K562 (cell line): Measurements from ENCODE around the gene EFNA2. TPM values are rescaled to one million over a fixed set of nuclear protein-coding genes. Genes with fewer than 3 reads are reported as not detected.

ENCODE experiments used
- ATAC-seq: fragments of 200-7000 bp; cut with Tn5 transposase; 3 replicates; pipeline ENCODE4 v1.9.1; 2020; ENCODE audit warnings: moderate library complexity
- BruUV-seq: library from RNA; stranded (reverse); fragments of 400-500 nt; replicated peaks from 2 replicates; lab custom pipeline; 2021; lab: Mats Ljungman, UMichigan
- CTCF ChIA-PET: fragments of 300-600 bp; formaldehyde crosslinking; extraction: SDS; loops from one replicate; lab custom pipeline; 2021; ENCODE audit warnings: low intra/inter-chr PET ratio; lab: Yijun Ruan, JAX
- POLR2A ChIA-PET: fragments of 300-600, 350-650 bp; sonication (Branson Sonifier 250); formaldehyde crosslinking; extraction: SDS; loops from one replicate; lab custom pipeline; 2021; ENCODE audit warnings: antibody characterized with exemption, inconsistent platforms; lab: Yijun Ruan, JAX
- DNase-seq, 4 experiments: peaks; one replicate each; pipeline versions ENCODE4 v3.0.0 to v3.0.0-alpha.2; 2011 to 2018; ENCODE audit warnings: low spot score in 3 of 4, mixed read lengths in 3 of 4; ENCODE audit errors: extremely low read depth in 1 of 4
- FAIRE-seq: peaks from 2 replicates; lab custom pipeline; 2011; peaks lifted over from hg19 to GRCh38; lab: Jason Lieb, UNC
- H2AFZ ChIP-seq: 2 replicates; pipeline ENCODE4 v1.6.0; 2011; ENCODE audit warnings: low read depth, low read length, control low read depth, inconsistent platforms
- H3K27ac ChIP-seq: fragments of 200-600 bp; 3 replicates; pipeline ENCODE4 v1.8.0; 2011; ENCODE audit warnings: low read depth, mild to moderate bottlenecking, control low read depth, inconsistent platforms, low read length, moderate library complexity, mixed read lengths; ENCODE audit errors: extremely low read depth
- H3K27me3 ChIP-seq, 2 experiments: fragments of 300-600 bp in 1 of 2; 2 replicates in 1 of 2; 3 replicates in 1 of 2; pipeline versions ENCODE4 v1.6.0 to v1.8.0; 2011; ENCODE audit warnings: inconsistent platforms in 2 of 2, low read length in 2 of 2, mild to moderate bottlenecking in 1 of 2, mixed read lengths in 1 of 2, moderate library complexity in 1 of 2; ENCODE audit not compliant: control insufficient read depth in 2 of 2, insufficient read depth in 2 of 2
- H3K36me3 ChIP-seq: fragments of 300-600 bp; 3 replicates; pipeline ENCODE4 v1.8.0; 2011; ENCODE audit warnings: mild to moderate bottlenecking, low read length, inconsistent platforms; ENCODE audit not compliant: control insufficient read depth, insufficient read depth
- H3K4me1 ChIP-seq, 2 experiments: fragments of 200-600 bp in 1 of 2; replicated peaks in 1 of 2; 2 replicates in 1 of 2; 3 replicates in 1 of 2; pipeline versions ENCODE4 v1.5.1 to v1.8.0; 2011; ENCODE audit warnings: inconsistent platforms in 2 of 2, low read length in 2 of 2, mild to moderate bottlenecking in 1 of 2, mixed read lengths in 1 of 2, moderate library complexity in 1 of 2; ENCODE audit not compliant: control insufficient read depth in 2 of 2, insufficient read depth in 2 of 2
- H3K4me2 ChIP-seq: 2 replicates; pipeline ENCODE4 v1.6.1; 2011; ENCODE audit warnings: low read length, control low read depth, inconsistent platforms, mixed read lengths; ENCODE audit not compliant: insufficient read depth
- H3K4me3 ChIP-seq: fragments of 200-600 bp; sonication (generic), shearing (Covaris generic); 2 replicates; pipeline ENCODE4 v1.5.1; 2016; ENCODE audit warnings: control low read depth, inconsistent platforms
- H3K79me2 ChIP-seq: fragments of 200-600 bp; 3 replicates; pipeline ENCODE4 v1.8.0; 2011; ENCODE audit warnings: low read length, inconsistent platforms; ENCODE audit not compliant: control insufficient read depth, insufficient read depth
- H3K9ac ChIP-seq, 2 experiments: 2 replicates each; pipeline versions ENCODE4 v1.6.0 to v1.6.1; 2011; ENCODE audit warnings: low read depth in 2 of 2, low read length in 2 of 2, control low read depth in 1 of 2, inconsistent platforms in 1 of 2, mild to moderate bottlenecking in 1 of 2, mixed read lengths in 1 of 2; ENCODE audit not compliant: insufficient read depth in 1 of 2
- H3K9me1 ChIP-seq: one replicate; pipeline ENCODE4 v1.6.0; 2011; ENCODE audit warnings: inconsistent platforms, mild to moderate bottlenecking, low read length, moderate library complexity; ENCODE audit not compliant: control insufficient read depth, insufficient read depth
- H3K9me3 ChIP-seq: replicated peaks from 2 replicates; pipeline ENCODE4 v1.5.1; 2011; ENCODE audit warnings: low read depth, low read length, inconsistent platforms; ENCODE audit not compliant: control insufficient read depth, insufficient read depth
- H4K20me1 ChIP-seq: replicated peaks from 2 replicates; pipeline ENCODE4 v1.6.1; 2011; ENCODE audit warnings: low read length, inconsistent platforms, mixed read lengths; ENCODE audit not compliant: control insufficient read depth, insufficient read depth
- ATF1 ChIP-seq, 2 experiments: fragments of 450-650 bp in 1 of 2; IDR thresholded peaks; 2 replicates each; pipeline ENCODE4 v1.6.1; 2016; ENCODE audit warnings: missing compliant biosample characterization in 1 of 2, missing genetic modification characterization in 1 of 2
- BRD9 ChIP-seq: fragments of 450-650 bp; IDR thresholded peaks from 2 replicates; pipeline ENCODE4 v1.6.1; 2018; ENCODE audit warnings: low read depth; ENCODE audit not compliant: partially characterized antibody
- CBFB ChIP-seq: sonication (generic); formaldehyde crosslinking; IDR thresholded peaks from 2 replicates; pipeline ENCODE4 v1.4.0; 2020; ENCODE audit warnings: mild to moderate bottlenecking, missing genetic modification reagents
- ERF ChIP-seq: fragments of 450-650 bp; formaldehyde crosslinking; IDR thresholded peaks from 2 replicates; pipeline ENCODE4 v1.4.0; 2020; ENCODE audit warnings: mild to moderate bottlenecking, mixed read lengths
- NFRKB ChIP-seq: fragments of 450-650 bp; IDR thresholded peaks from 2 replicates; pipeline ENCODE4 v1.6.1; 2016; ENCODE audit warnings: low read depth
- NR2F6 ChIP-seq: fragments of 450-650 bp; formaldehyde crosslinking; IDR thresholded peaks from 2 replicates; pipeline ENCODE4 v1.4.0; 2020; ENCODE audit warnings: mild to moderate bottlenecking
- POLR2A ChIP-seq: fragments of 450-650 bp; conservative IDR thresholded peaks from 2 replicates; pipeline ENCODE4 v1.6.1; 2016
- POLR2AphosphoS2 ChIP-seq: IDR thresholded peaks from 2 replicates; pipeline ENCODE4 v1.6.1; 2012; ENCODE audit warnings: low read length, improper control_type of control experiment
- RBM39 ChIP-seq: fragments of 200-400 bp; formaldehyde crosslinking; optimal IDR thresholded peaks from 2 replicates; pipeline ENCODE3; 2018; ENCODE audit warnings: low read depth, low read length
- SP1 ChIP-seq: sonication (generic); formaldehyde crosslinking; IDR thresholded peaks from 2 replicates; pipeline ENCODE4 v1.8.1; 2022; ENCODE audit warnings: mild to moderate bottlenecking, missing genetic modification reagents
- USF1 ChIP-seq: sonication (generic); formaldehyde crosslinking; IDR thresholded peaks from 2 replicates; pipeline ENCODE4 v1.9.0; 2022; ENCODE audit warnings: mild to moderate bottlenecking, missing genetic modification reagents
- ZBTB9 ChIP-seq: fragments of 450-650 bp; formaldehyde crosslinking; IDR thresholded peaks from 2 replicates; pipeline ENCODE4 v1.4.0; 2020; ENCODE audit warnings: mild to moderate bottlenecking, moderate library complexity
- ZNF184 ChIP-seq: sonication (generic); formaldehyde crosslinking; IDR thresholded peaks from 2 replicates; pipeline ENCODE4 v1.5.0; 2020; ENCODE audit warnings: missing genetic modification reagents
- ZNF584 ChIP-seq: fragments of 200-800 bp; sonication (Bioruptor generic); IDR thresholded peaks from 2 replicates; pipeline ENCODE4 v1.6.1; 2016; ENCODE audit warnings: low read depth, mild to moderate bottlenecking, missing genetic modification characterization, missing compliant biosample characterization
- ZNF79 ChIP-seq: fragments of 250-450 bp; sonication (Bioruptor Pico); IDR thresholded peaks from 2 replicates; pipeline ENCODE4 v1.4.0; 2020; ENCODE audit warnings: low read depth, mild to moderate bottlenecking, moderate library complexity
- WGBS: fragments of 100-300 bp; shearing (Covaris generic); methylation state at CpG from one replicate; pipeline ENCODE4 v1.1.6; 2016; ENCODE audit warnings: low coverage, mixed read lengths; ENCODE audit not compliant: insufficient coverage; ENCODE audit errors: missing lambda C conversion rate; 5-methylcytosine and 5-hydroxymethylcytosine counted together
- in situ Hi-C: fragments of 300-500 bp; cut with MboI; formaldehyde crosslinking; loops from 4 replicates; pipeline ENCODE4 v1.15.0; 2018; ENCODE audit warnings: inconsistent platforms, mixed read lengths
- intact Hi-C: fragments of 100-400 bp; cut with micrococcal nuclease; formaldehyde crosslinking; loops from 2 replicates; pipeline ENCODE4 v1.14.2; 2022
- polyA plus RNA-seq, 8 experiments: library from polyadenylated mRNA; depleted of rRNA in 4 of 8; stranded (reverse) in 5 of 8; unstranded in 3 of 8; fragments of >200 nt; fragmentation: Nextera tagmentation in 2 of 8; fragmentation: Illumina TruSeq in 1 of 8; extraction: Ambion mirVana in 2 of 8; extraction: Trizol in 1 of 8; gene quantifications; 2 replicates each; pipeline versions ENCODE4 v1.2.1 to v1.2.3, GENCODE V29; 2011 to 2014; ENCODE audit warnings: inconsistent platforms in 1 of 8, missing spikeins in 1 of 8
- total RNA-seq, 7 experiments: library from RNA; depleted of rRNA in 6 of 7; stranded (reverse); fragments of >200 nt in 6 of 7; fragmentation: Illumina TruSeq in 2 of 7; extraction: Trizol in 2 of 7; gene quantifications; 2 replicates each; pipeline versions ENCODE4 v1.2.1 to v1.2.3, GENCODE V29; 2011 to 2021; ENCODE audit warnings: low replicate concordance in 1 of 7
- TF ChIP-seq, protein P1 (sequence below): sonication (generic); formaldehyde crosslinking; IDR thresholded peaks from 2 replicates; pipeline ENCODE4 v1.8.1; 2022; ENCODE audit warnings: missing genetic modification reagents

The EFNA2 gene
- total and polyA plus RNA-seq, 9 of the 15 experiments (the other 6 are each of a cell fraction or from before 2014, with no cell fraction given), result 0.11 to 0.44 (median 0.15) TPM; not detected in 6

DNA sequence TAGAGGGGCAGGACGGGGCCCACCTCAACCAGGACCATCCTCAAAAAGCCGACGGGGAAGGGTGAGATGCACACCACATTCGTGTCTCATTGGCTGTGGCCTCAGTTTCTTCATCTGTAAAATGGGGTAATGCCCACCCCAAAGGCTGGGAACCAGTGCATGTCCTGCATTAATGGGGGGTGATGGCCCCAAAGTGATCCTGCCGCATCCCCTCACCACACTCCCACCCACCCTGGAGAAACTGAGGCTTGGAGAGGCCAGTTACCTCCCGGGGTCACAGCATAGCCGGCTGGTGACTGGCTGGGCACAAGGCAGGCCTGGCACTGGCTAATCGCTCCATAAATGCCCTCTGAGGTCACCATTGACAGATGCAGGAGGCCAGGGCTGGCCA, 37.9 kb upstream of the EFNA2 start:
- ChIA-PET CTCF (interaction anchor here (2.0 kb wide), 1 partner anchor 19 kb away, joined by 11 read pairs; no protein-coding TSS in a partner anchor), POLR2A (interaction anchor here (1.0 to 1.5 kb wide), 3 partner anchors 19 to 165 kb away, joined by 3 to 14 read pairs (median 4); partner anchors contain the start of gene CIRBP)
- no peak for FAIRE-seq
- in situ Hi-C loops, result loop anchor here (25.0 kb wide), 1 partner anchor 485 kb away; the partner anchor contains the start of gene MISP
- Histone ChIP-seq H3K4me2 (peak overlapping the region; percentile 73), H3K9ac (peak overlapping the region; percentile 79 to 89), H3K27me3 (no peaks in the 10 kb centered on the region), H2AFZ (peak overlapping the region; percentile 90; the same call in 1 of the 2 replicates), H3K36me3 (peaks cover 54% of the 10 kb centered on the region; the same call in 2 of the 3 replicates), H3K9me3 (no peaks in the 10 kb centered on the region), H3K79me2 (peaks cover 62% of the 10 kb centered on the region), H3K9me1 (peaks cover 4% of the 10 kb centered on the region), H3K4me1 (peaks cover 41 to 95% of the 10 kb centered on the region in 2 experiments), H3K27ac (peak overlapping the region; percentile 99), H3K4me3 (peak overlapping the region; percentile 82), H4K20me1 (0 out of 2 replicates have a peak, but pooled peaks cover 5% of the 10 kb centered on the region)
- intact Hi-C loops, result loop anchor here (1.0 kb wide), 1 partner anchor 22 kb away; the partner anchor contains the start of gene CIRBP
- WGBS, result 26% methylated on average over 8 of the region's 8 CpGs
- no peak for ATAC-seq
- BruUV-seq, result no TSS peak
- DNase-seq, result no peak
- TF ChIP-seq ZNF184 (CRISPR knock-in tag), result no peak
- no peak for TF ChIP-seq NFRKB
- no peak for TF ChIP-seq USF1 (CRISPR knock-in tag)
- no peak for TF ChIP-seq POLR2A
- peak; percentile 73; the same call in 1 of the 2 replicates for TF ChIP-seq CBFB (CRISPR knock-in tag)
- no peak for TF ChIP-seq ATF1 (CRISPR knock-in tag; IDR thresholded peaks at IDR 0.05)
- TF ChIP-seq ATF1 (tag; IDR thresholded peaks at IDR 0.05), result no peak
- peak; percentile 23 for TF ChIP-seq BRD9
- no peak for TF ChIP-seq POLR2AphosphoS2
- no peak for TF ChIP-seq ERF
- TF ChIP-seq NR2F6 (CRISPR knock-in tag), result no peak
- TF ChIP-seq, protein P1, sequence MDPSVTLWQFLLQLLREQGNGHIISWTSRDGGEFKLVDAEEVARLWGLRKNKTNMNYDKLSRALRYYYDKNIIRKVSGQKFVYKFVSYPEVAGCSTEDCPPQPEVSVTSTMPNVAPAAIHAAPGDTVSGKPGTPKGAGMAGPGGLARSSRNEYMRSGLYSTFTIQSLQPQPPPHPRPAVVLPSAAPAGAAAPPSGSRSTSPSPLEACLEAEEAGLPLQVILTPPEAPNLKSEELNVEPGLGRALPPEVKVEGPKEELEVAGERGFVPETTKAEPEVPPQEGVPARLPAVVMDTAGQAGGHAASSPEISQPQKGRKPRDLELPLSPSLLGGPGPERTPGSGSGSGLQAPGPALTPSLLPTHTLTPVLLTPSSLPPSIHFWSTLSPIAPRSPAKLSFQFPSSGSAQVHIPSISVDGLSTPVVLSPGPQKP (CRISPR knock-in tag), result no peak
- 0 out of 2 replicates have a peak, but pooled peaks have one; percentile 25 for TF ChIP-seq ZBTB9
- 0 out of 2 replicates have a peak, but pooled peaks have one; percentile 29 for TF ChIP-seq ZNF584 (CRISPR knock-in tag)
- TF ChIP-seq RBM39, result no peak
- TF ChIP-seq SP1, result peak; percentile 45
- TF ChIP-seq ZNF79 (CRISPR knock-in tag), result no peak
